DMS 273 (cell line): ENCODE results near the gene PTPN14.
A peak's percentile ranks its signal among the peaks of the same experiment; 100 is the strongest.
"Not testable (repeated sequence)": the region's sequence is repeated elsewhere in the genome, so short reads cannot be mapped to it uniquely, and the experiment has no call there.

ENCODE experiments used
- DNase-seq: peaks from one replicate; lab custom pipeline; 2025; ENCODE audit not compliant: unreplicated experiment; lab: John Stamatoyannopoulos, UW

Gene PTPN14

GRCh38 chr1:214551436-214552173 lies at the start of gene PTPN14:
TSS of gene PTPN14 (minus strand) at chr1:214551602. CDS start at chr1:214464803, 86,799 bp downstream.
- peak; percentile 98 for DNase-seq

- no peak for DNase-seq
Measured at GRCh38 chr1:214593158-214593557, 41.8 kb upstream of the PTPN14 start.

GRCh38 chr1:214591918-214592317 lies 40.5 kb upstream of the PTPN14 start:
- DNase-seq: not testable (repeated sequence)

- DNase-seq: no peak
Measured at GRCh38 chr1:214590696-214591095, 39.3 kb upstream of the PTPN14 start.

DNA sequence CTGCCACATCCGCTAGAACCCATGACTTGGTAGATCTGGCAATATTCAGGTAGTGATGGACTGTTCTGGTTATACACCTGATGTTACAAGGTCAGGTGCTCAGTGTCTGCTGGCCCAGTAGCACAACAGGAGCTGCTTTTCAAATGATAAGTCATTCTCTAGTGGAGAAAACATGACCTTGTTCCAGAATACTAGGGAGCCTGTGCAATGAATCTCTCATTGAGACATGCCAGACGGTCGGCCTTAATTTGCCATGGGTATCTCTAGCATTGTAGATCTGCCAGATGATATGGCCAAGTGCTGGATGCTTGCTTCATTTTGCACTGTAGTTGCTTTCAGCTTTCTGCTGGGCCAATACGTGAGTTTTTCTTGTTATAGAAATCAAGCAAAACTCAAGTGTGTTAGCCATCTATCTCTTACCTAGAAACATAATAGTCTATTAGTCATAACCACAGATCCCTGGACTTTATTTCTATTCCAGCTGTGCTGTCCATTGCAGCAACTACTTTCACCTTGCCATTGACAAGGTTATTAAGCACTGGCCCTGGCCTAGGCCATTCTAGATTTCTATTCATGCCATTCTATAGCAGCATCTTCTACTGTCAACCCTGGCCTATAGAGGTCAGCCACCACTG lies 37.7 kb upstream of the PTPN14 start:
- DNase-seq: no peak

GRCh38 chr1:214587165-214587564 lies 35.8 kb upstream of the PTPN14 start:
- no peak for DNase-seq

- DNase-seq: no peak
Measured at GRCh38 chr1:214586621-214587020, 35.2 kb upstream of the PTPN14 start.

GRCh38 chr1:214584805-214585766 lies 33.7 kb upstream of the PTPN14 start:
- DNase-seq: peak; percentile 78

GRCh38 chr1:214583824-214584554 lies 32.6 kb upstream of the PTPN14 start:
- DNase-seq: no peak

DNA sequence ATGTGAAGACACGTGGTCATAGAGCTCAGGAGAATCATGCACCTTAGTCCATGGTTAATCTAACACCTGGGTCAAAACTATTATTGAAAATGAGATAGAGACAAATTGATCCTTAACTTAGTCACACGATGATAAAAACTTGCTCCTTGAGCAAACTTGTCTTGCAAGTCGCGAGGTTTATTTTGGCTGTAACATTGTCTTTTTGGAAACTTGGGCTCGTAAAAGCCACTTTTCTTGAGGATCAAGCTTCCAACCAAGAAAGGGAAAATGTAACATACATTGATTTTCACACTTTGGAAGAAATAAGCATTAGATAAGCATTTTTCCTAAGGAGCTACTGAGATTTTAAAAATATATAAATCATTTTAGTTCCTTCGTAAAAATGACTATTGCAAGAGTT lies 31.7 kb upstream of the PTPN14 start:
- no peak for DNase-seq

- DNase-seq: peak; percentile 58
Measured at GRCh38 chr1:214582289-214582891, 31.0 kb upstream of the PTPN14 start.

- peak; percentile 90 for DNase-seq
Measured at GRCh38 chr1:214581785-214582184, 30.4 kb upstream of the PTPN14 start.

DNA sequence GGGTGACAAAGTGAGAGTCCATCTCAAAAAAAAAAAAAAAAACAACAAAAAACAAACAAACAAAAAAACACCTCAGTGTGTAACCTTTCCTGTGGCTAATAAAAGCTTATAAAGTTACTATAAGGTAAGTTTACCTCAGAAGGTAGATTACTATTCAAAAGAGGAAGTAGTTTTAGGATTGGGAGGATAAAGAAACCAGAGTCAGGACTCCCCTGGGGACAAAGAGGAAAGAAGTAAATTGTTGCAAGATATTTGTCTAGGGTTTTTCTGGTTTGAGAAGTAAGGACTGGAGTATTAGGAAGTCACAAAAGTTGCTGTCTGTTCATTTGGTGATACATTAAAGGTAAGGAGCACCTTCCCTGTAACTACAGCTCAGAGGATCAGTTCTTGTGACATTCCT lies 27.8 kb upstream of the PTPN14 start:
- DNase-seq: no peak

DNA sequence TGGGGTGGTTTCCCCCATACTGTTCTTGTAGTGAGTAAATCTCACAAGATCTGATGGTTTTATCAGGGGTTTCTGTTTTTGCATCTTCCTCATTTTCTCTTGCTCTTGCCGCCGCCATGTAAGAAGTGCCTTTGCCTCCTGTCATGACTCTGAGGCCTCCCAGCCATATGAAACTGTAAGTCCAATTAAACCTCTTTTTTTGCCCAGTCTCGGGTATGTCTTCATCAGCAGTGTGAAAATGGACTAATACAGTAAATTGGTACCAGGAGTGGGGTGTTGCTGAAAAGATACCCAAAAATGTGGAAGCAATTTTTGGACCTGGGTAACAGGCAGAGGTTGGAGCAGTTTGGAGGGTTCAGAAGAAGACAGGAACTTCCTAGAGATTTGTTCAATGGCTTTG lies 24.7 kb upstream of the PTPN14 start:
- DNase-seq: not testable (repeated sequence)

DNA sequence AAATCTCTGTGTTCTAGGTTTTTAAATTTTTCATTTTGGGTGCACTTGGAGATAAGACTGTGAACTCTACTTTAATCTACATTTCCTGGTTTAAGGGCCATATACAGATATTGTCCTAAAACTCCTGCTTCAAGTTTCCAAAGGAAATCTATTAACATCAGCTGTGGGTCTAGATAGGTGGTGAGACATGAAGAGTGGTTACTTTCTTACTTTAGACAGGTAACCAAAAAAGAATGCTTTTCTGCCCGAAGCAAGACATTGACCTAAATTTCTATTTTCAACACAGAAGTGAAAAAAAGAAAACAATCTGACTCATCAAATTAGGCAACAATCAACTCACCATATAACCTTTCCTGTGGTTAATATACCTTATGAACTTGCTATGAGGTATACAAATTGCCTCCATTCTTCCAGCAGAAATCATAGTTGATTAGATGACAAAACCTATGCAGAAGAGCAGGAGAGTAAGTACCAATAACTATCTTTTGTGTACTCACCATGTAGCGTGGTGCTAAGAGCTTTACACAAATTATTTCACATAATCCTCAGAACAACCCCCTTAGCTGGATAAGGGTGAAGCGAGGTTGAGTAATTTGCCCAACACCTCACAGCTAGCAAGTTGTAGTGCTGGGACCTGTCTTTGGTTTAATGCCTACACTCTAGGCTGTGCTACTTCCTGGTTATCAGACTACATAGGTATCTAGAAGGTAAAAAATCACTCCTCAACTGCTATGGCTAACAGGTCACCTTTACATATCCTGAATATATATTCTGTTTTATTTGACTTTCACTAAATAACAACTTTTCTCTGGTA lies 23.4 kb upstream of the PTPN14 start:
- DNase-seq: no peak

DNA sequence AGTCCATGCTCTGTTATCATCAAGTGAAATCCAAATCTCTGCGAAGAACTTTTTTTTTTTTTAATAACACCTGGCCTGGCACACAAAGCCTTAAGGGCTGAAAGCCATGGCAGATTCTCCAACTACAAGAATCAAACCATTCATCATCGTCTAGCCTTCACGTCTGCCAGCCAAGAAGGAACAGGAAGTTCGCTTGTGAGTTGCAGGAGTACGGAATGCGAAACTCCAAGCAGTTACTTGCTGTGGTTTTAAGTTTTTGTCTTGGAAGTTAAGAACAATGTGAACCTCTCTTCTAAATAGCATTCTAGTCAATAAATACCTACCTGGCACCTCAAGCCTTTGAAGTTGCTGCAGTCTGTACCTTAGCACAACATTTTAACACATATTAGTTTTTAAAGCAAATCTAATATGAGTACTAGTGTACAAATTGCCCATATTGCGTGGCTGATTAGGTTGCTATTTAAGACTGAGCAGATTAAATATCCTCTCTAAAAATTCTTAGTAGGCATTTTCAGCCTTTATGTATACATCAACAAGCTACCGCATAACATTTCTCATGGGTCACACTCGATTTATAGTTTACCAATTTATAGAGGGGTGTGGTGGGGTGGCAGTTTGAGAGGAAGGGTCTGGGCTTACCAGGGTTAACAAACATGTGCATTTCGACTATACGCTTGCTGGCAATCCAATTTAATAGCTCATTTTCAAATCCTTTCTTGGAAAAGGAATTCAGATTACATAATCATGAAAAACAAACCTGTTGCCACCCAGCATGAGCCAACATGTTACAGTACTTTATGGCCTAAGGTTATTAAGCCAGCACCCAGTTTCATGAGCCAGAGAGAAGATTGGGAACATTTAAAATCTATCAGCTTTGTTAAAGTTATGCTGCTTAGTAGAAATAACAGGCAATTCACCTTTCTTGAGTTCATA lies 22.2 kb upstream of the PTPN14 start:
- peak; percentile 65 for DNase-seq

DNA sequence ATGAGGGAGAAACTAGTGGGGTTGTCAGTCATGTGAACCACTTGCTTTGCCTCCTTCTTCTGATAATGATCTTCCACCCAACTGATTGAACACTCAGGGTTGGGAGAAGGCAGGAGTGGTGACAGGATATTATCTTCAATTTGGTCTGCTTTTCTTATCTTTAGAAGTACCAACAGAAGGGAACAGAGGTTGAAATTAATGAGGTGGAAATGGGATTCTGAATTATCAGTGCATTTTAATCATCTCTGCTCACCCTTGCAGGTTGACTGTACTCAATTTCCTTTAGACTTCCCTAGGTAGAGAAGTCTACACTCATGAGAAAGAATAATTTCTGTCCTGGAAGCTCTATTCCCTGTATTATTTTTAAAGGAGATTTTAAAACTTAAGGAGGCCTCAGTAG lies 19.9 kb upstream of the PTPN14 start:
- DNase-seq: peak; percentile 48

GRCh38 chr1:214570442-214570841 lies 19.0 kb upstream of the PTPN14 start:
- DNase-seq: no peak
